GM23338 (cell line): ENCODE results near the gene LTBP2. TPM values are rescaled to one million over a fixed set of nuclear protein-coding genes. Genes with fewer than 3 reads are reported as not detected.

Source experiments
- ATAC-seq: fragments of 200-7000 bp; cut with Tn5 transposase; 3 replicates; pipeline ENCODE4 v1.9.1; 2020
- DNase-seq: peaks from one replicate; pipeline ENCODE4 v3.0.0-alpha.2; 2015; ENCODE audit warnings: low spot score
- H2AFZ ChIP-seq: fragments of 200-600 bp; sonication (generic); 2 replicates; pipeline ENCODE4 v1.8.0; 2016; ENCODE audit warnings: antibody characterized with exemption, mild to moderate bottlenecking, moderate library complexity
- H3F3A ChIP-seq: fragments of 200-600 bp; sonication (generic); replicated peaks from 2 replicates; pipeline ENCODE4 v1.8.0; 2017; ENCODE audit warnings: antibody characterized with exemption, mixed run types, low read depth
- H3K27ac ChIP-seq: fragments of 200-600 bp; sonication (generic); 2 replicates; pipeline ENCODE4 v1.6.1; 2016; ENCODE audit warnings: low read depth
- H3K27me3 ChIP-seq: fragments of 200-600 bp; sonication (generic); 2 replicates; pipeline ENCODE4 v1.8.0; 2016; ENCODE audit warnings: mild to moderate bottlenecking, mixed run types, moderate library complexity; ENCODE audit not compliant: insufficient read depth
- H3K36me3 ChIP-seq: fragments of 200-600 bp; sonication (generic); 2 replicates; pipeline ENCODE4 v1.8.0; 2016; ENCODE audit warnings: mild to moderate bottlenecking; ENCODE audit not compliant: insufficient read depth
- H3K4me1 ChIP-seq: fragments of 200-600 bp; sonication (generic); 2 replicates; pipeline ENCODE4 v1.8.0; 2016; ENCODE audit warnings: mild to moderate bottlenecking, moderate library complexity; ENCODE audit not compliant: insufficient read depth
- H3K4me2 ChIP-seq: fragments of 200-600 bp; sonication (generic); 2 replicates; pipeline ENCODE4 v1.7.1; 2017; ENCODE audit warnings: mixed run types
- H3K4me3 ChIP-seq: fragments of 200-600 bp; sonication (generic); 2 replicates; pipeline ENCODE4 v1.6.1; 2016; ENCODE audit warnings: mixed run types
- H3K79me2 ChIP-seq: fragments of 200-600 bp; sonication (generic); replicated peaks from 2 replicates; pipeline ENCODE4 v1.8.0; 2017; ENCODE audit warnings: mild to moderate bottlenecking; ENCODE audit not compliant: insufficient read depth
- H3K9me2 ChIP-seq: fragments of 200-600 bp; sonication (generic); 2 replicates; pipeline ENCODE4 v1.8.0; 2017; ENCODE audit not compliant: insufficient read depth
- H4K20me1 ChIP-seq: fragments of 200-600 bp; sonication (generic); replicated peaks from 2 replicates; pipeline ENCODE4 v1.8.0; 2017; ENCODE audit warnings: mild to moderate bottlenecking; ENCODE audit not compliant: insufficient read depth
- H3K27ac Mint-ChIP-seq: 2 replicates; pipeline ENCODE4 v1.8.0; 2020; ENCODE audit warnings: inconsistent platforms, mild to moderate bottlenecking, moderate library complexity, mixed read lengths
- H3K27me3 Mint-ChIP-seq: 3 replicates; pipeline ENCODE4 v1.8.0; 2022; ENCODE audit warnings: low read depth, mild to moderate bottlenecking, moderate library complexity, mixed read lengths, inconsistent platforms; ENCODE audit not compliant: insufficient read depth, poor library complexity
- H3K36me3 Mint-ChIP-seq: 3 replicates; pipeline ENCODE4 v1.8.0; 2021; ENCODE audit warnings: low read depth, mild to moderate bottlenecking, inconsistent platforms, moderate library complexity, mixed read lengths
- H3K4me1 Mint-ChIP-seq: 3 replicates; pipeline ENCODE4 v1.8.0; 2020; ENCODE audit warnings: mild to moderate bottlenecking, inconsistent platforms, mixed read lengths
- H3K4me3 Mint-ChIP-seq: 3 replicates; pipeline ENCODE4 v1.8.0; 2021; ENCODE audit warnings: moderate library complexity, mild to moderate bottlenecking, inconsistent platforms, mixed read lengths
- H3K9me3 Mint-ChIP-seq: 3 replicates; pipeline ENCODE4 v1.8.0; 2020; ENCODE audit warnings: moderate library complexity, mild to moderate bottlenecking, inconsistent platforms, mixed read lengths
- CREB1 ChIP-seq: fragments of 250-450 bp; sonication (Bioruptor Pico); IDR thresholded peaks from 2 replicates; pipeline ENCODE4 v1.5.0; 2020; ENCODE audit warnings: low read depth, mild to moderate bottlenecking, moderate library complexity
- ETS1 ChIP-seq: IDR thresholded peaks from 2 replicates; pipeline ENCODE4 v1.6.1; 2016; ENCODE audit warnings: antibody characterized with exemption
- EZH2 ChIP-seq: fragments of 200-600 bp; sonication (generic); IDR thresholded peaks from one replicate; pipeline ENCODE4 v1.8.0; 2017; ENCODE audit warnings: antibody characterized with exemption, mild to moderate bottlenecking, low read depth; ENCODE audit not compliant: unreplicated experiment
- EZH2phosphoT487 ChIP-seq: fragments of 200-600 bp; sonication (generic); IDR thresholded peaks from one replicate; pipeline ENCODE4 v1.8.1; 2018; ENCODE audit warnings: antibody characterized with exemption; ENCODE audit not compliant: unreplicated experiment
- JUNB ChIP-seq: IDR thresholded peaks from one replicate; pipeline ENCODE4 v1.6.1; 2016; ENCODE audit warnings: antibody characterized with exemption; ENCODE audit not compliant: unreplicated experiment
- POLR2AphosphoS5 ChIP-seq: IDR thresholded peaks from 2 replicates; pipeline ENCODE4 v1.6.1; 2016; ENCODE audit warnings: antibody characterized with exemption, low read depth
- REST ChIP-seq: IDR thresholded peaks from one replicate; pipeline ENCODE4 v1.6.1; 2018; ENCODE audit warnings: antibody characterized with exemption; ENCODE audit not compliant: unreplicated experiment
- STAT1 ChIP-seq: IDR thresholded peaks from one replicate; pipeline ENCODE4 v1.6.1; 2016; ENCODE audit warnings: antibody characterized with exemption; ENCODE audit not compliant: unreplicated experiment
- ZNF114 ChIP-seq: fragments of 250-450 bp; sonication (Bioruptor Pico); IDR thresholded peaks from 2 replicates; pipeline ENCODE4 v1.5.0; 2020; ENCODE audit warnings: mild to moderate bottlenecking, moderate library complexity
- ZNF331 ChIP-seq: fragments of 250-450 bp; sonication (Bioruptor Pico); IDR thresholded peaks from 2 replicates; pipeline ENCODE4 v1.5.0; 2020; ENCODE audit warnings: low read depth, mild to moderate bottlenecking, moderate library complexity
- ZNF462 ChIP-seq: fragments of 250-450 bp; sonication (Bioruptor Pico); IDR thresholded peaks from 2 replicates; pipeline ENCODE4 v1.5.0; 2020; ENCODE audit warnings: mild to moderate bottlenecking, moderate library complexity
- polyA plus RNA-seq: library from polyadenylated mRNA; unstranded; fragments of >200 nt; fragmentation: Nextera tagmentation; extraction: Ambion mirVana; gene quantifications from 2 replicates; pipeline ENCODE4 v1.2.1, GENCODE V29; 2016
- total RNA-seq: library from RNA; depleted of rRNA; stranded (reverse); fragments of >200 nt; shearing (Covaris generic); gene quantifications from 2 replicates; pipeline ENCODE4 v1.2.3, GENCODE V29; 2014

The LTBP2 gene
- total and polyA plus RNA-seq, 2 experiments from 2014 or later = 0.27 to 0.49 TPM

- H3K4me1 ChIP-seq = no peaks in the 10 kb centered on the region
- H4K20me1 ChIP-seq = no peaks in the 10 kb centered on the region
- no peak overlapping the region; the same call in 1 of the 2 replicates for H2AFZ ChIP-seq
- ATAC-seq = no peak
- Mint-ChIP-seq H3K9me3 (no peaks in the 10 kb centered on the region), H3K4me3 (no peak overlapping the region), H3K36me3 (no peaks in the 10 kb centered on the region), H3K27me3 (peaks cover 9% of the 10 kb centered on the region), H3K27ac (no peak overlapping the region), H3K4me1 (peaks cover 14% of the 10 kb centered on the region)
- no peak overlapping the region for H3K4me3 ChIP-seq
- no peaks in the 10 kb centered on the region for H3K36me3 ChIP-seq
- H3F3A ChIP-seq = no peaks in the 10 kb centered on the region
- H3K27ac ChIP-seq = no peak overlapping the region
- no peaks in the 10 kb centered on the region for H3K9me2 ChIP-seq
- no peak for DNase-seq
- H3K4me2 ChIP-seq = no peak overlapping the region
- TF ChIP-seq CREB1 = no peak
- no peak for TF ChIP-seq JUNB
- no peak for TF ChIP-seq ZNF331
- no peak for TF ChIP-seq POLR2AphosphoS5
- no peak for TF ChIP-seq EZH2
- no peaks in the 10 kb centered on the region for H3K27me3 ChIP-seq
- no peaks in the 10 kb centered on the region for H3K79me2 ChIP-seq
These were observed 92.5 kb downstream of the LTBP2 start for GRCh38 chr14:74519316-74520074.

GRCh38 chr14:74518221-74518620, 93.8 kb downstream of the LTBP2 start:
- no peaks in the 10 kb centered on the region for H3K36me3 Mint-ChIP-seq
- Histone ChIP-seq H3K27me3 (no peaks in the 10 kb centered on the region), H3K4me3 (no peak overlapping the region), H2AFZ (no peak overlapping the region), H3K27ac (no peak overlapping the region), H3K36me3 (no peaks in the 10 kb centered on the region), H4K20me1 (no peaks in the 10 kb centered on the region), H3K9me2 (no peaks in the 10 kb centered on the region; the same call in 1 of the 2 replicates), H3K79me2 (no peaks in the 10 kb centered on the region), H3K4me2 (no peak overlapping the region), H3F3A (no peaks in the 10 kb centered on the region), H3K4me1 (no peaks in the 10 kb centered on the region)
- H3K4me3 Mint-ChIP-seq = no peak overlapping the region
- no peaks in the 10 kb centered on the region for H3K9me3 Mint-ChIP-seq
- H3K27ac Mint-ChIP-seq = no peak overlapping the region
- H3K27me3 Mint-ChIP-seq = peaks cover 6% of the 10 kb centered on the region
- ATAC-seq = no peak
- no peak for DNase-seq
- peaks cover 20% of the 10 kb centered on the region for H3K4me1 Mint-ChIP-seq
- TF ChIP-seq REST = no peak
- no peak for TF ChIP-seq ZNF114 (CRISPR knock-in tag)
- no peak for TF ChIP-seq ETS1
- TF ChIP-seq EZH2 = no peak
- no peak for TF ChIP-seq STAT1
- TF ChIP-seq ZNF331 = no peak
- no peak for TF ChIP-seq EZH2phosphoT487
- TF ChIP-seq POLR2AphosphoS5 = no peak
- TF ChIP-seq ZNF462 = no peak
